WTC11 (cell line): Measurements from ENCODE around the gene SLC40A1.

ENCODE experiments used
- E2F1 ChIP-seq: sonication (generic); formaldehyde crosslinking; IDR thresholded peaks from 2 replicates; pipeline ENCODE4 v1.8.0; 2022; ENCODE audit warnings: mild to moderate bottlenecking, missing genetic modification reagents
- NFE2L1 ChIP-seq: sonication (generic); formaldehyde crosslinking; IDR thresholded peaks from 2 replicates; pipeline ENCODE4 v1.8.1; 2023; ENCODE audit warnings: missing genetic modification reagents
- STAT6 ChIP-seq: sonication (generic); formaldehyde crosslinking; conservative IDR thresholded peaks from 2 replicates; pipeline ENCODE4 v1.8.1; 2023; ENCODE audit warnings: mild to moderate bottlenecking, low read depth, missing genetic modification reagents, moderate library complexity
- ZBTB43 ChIP-seq: sonication (generic); formaldehyde crosslinking; IDR thresholded peaks from 2 replicates; pipeline ENCODE4 v1.8.1; 2023; ENCODE audit warnings: mild to moderate bottlenecking, missing genetic modification reagents
- ZNF232 ChIP-seq: sonication (generic); formaldehyde crosslinking; IDR thresholded peaks from 2 replicates; pipeline ENCODE4 v1.8.0; 2022; ENCODE audit warnings: mild to moderate bottlenecking, missing genetic modification reagents
- TF ChIP-seq, protein P1 (sequence below): fragments of 200-600 bp; IDR thresholded peaks from 2 replicates; pipeline ENCODE4 v1.8.0; 2022; ENCODE audit warnings: antibody characterized with exemption
- TF ChIP-seq, protein P2 (sequence below): fragments of 250-450 bp; sonication (Bioruptor Pico); IDR thresholded peaks from 2 replicates; pipeline ENCODE4 v2.1.2; 2022; ENCODE audit warnings: mild to moderate bottlenecking, moderate library complexity

- TF ChIP-seq NFE2L1 (CRISPR knock-in tag) (no peak), ZBTB43 (CRISPR knock-in tag) (no peak), STAT6 (CRISPR knock-in tag) (no peak), E2F1 (CRISPR knock-in tag) (no peak), ZNF232 (no peak)
- TF ChIP-seq, protein P1, sequence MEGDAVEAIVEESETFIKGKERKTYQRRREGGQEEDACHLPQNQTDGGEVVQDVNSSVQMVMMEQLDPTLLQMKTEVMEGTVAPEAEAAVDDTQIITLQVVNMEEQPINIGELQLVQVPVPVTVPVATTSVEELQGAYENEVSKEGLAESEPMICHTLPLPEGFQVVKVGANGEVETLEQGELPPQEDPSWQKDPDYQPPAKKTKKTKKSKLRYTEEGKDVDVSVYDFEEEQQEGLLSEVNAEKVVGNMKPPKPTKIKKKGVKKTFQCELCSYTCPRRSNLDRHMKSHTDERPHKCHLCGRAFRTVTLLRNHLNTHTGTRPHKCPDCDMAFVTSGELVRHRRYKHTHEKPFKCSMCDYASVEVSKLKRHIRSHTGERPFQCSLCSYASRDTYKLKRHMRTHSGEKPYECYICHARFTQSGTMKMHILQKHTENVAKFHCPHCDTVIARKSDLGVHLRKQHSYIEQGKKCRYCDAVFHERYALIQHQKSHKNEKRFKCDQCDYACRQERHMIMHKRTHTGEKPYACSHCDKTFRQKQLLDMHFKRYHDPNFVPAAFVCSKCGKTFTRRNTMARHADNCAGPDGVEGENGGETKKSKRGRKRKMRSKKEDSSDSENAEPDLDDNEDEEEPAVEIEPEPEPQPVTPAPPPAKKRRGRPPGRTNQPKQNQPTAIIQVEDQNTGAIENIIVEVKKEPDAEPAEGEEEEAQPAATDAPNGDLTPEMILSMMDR, result no peak
- TF ChIP-seq, protein P2, sequence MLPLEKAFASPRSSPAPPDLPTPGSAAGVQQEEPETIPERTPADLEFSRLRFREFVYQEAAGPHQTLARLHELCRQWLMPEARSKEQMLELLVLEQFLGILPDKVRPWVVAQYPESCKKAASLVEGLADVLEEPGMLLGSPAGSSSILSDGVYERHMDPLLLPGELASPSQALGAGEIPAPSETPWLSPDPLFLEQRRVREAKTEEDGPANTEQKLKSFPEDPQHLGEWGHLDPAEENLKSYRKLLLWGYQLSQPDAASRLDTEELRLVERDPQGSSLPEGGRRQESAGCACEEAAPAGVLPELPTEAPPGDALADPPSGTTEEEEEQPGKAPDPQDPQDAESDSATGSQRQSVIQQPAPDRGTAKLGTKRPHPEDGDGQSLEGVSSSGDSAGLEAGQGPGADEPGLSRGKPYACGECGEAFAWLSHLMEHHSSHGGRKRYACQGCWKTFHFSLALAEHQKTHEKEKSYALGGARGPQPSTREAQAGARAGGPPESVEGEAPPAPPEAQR (CRISPR knock-in tag), result no peak
Observed at GRCh38 chr2:189543367-189543766, 37.2 kb downstream of the SLC40A1 start.
